ENCODE measurements around the gene HS6ST1.

Gene HS6ST1

GRCh38 chr2:128237911-128238697 is 80.6 kb downstream of the HS6ST1 start:
- Histone ChIP-seq H3K4me3 (replicated peaks; ENCODE audit: insufficient read depth, low read length) (no peak overlapping the region), H3K27ac (replicated peaks) (no peak overlapping the region), H3K27me3 (ENCODE audit: insufficient read depth, poor library complexity, severe bottlenecking) (no peaks in the 10 kb centered on the region)
- DNase-seq (ENCODE audit: low read depth in 1 of 2, low spot score in 1 of 2), result no peak
- no peak for TF ChIP-seq CTCF (IDR thresholded peaks at IDR 0.05; ENCODE audit: insufficient read depth, low read length)

- TF ChIP-seq REST (IDR thresholded peaks at IDR 0.05; ENCODE audit: insufficient replicate concordance, low read depth) (no peak), SPI1 (IDR thresholded peaks at IDR 0.05; ENCODE audit: borderline replicate concordance, low read depth) (no peak), CTCF (IDR thresholded peaks at IDR 0.05; ENCODE audit: insufficient read depth, low read length) (no peak), GABPA (IDR thresholded peaks at IDR 0.05; ENCODE audit: low read depth) (no peak), POLR2AphosphoS5 (IDR thresholded peaks at IDR 0.05; ENCODE audit: low read depth) (no peak)
- DNase-seq (ENCODE audit: low read depth in 1 of 2, low spot score in 1 of 2), result no peak
- H3K27me3 ChIP-seq (ENCODE audit: insufficient read depth, poor library complexity, severe bottlenecking), result no peaks in the 10 kb centered on the region
- no peak overlapping the region for H3K4me3 ChIP-seq (replicated peaks; ENCODE audit: insufficient read depth, low read length)
- H3K27ac ChIP-seq (replicated peaks), result no peak overlapping the region
Measured at GRCh38 chr2:128237081-128237534, 81.6 kb downstream of the HS6ST1 start.

GRCh38 chr2:128236491-128237035 is 82.1 kb downstream of the HS6ST1 start:
- Histone ChIP-seq H3K27me3 (ENCODE audit: insufficient read depth, poor library complexity, severe bottlenecking) (no peaks in the 10 kb centered on the region), H3K4me3 (replicated peaks; ENCODE audit: insufficient read depth, low read length) (no peak overlapping the region), H3K27ac (replicated peaks) (no peak overlapping the region)
- DNase-seq (ENCODE audit: low read depth in 1 of 2, low spot score in 1 of 2), result no peak
- no peak for TF ChIP-seq SPI1 (IDR thresholded peaks at IDR 0.05; ENCODE audit: borderline replicate concordance, low read depth)
- TF ChIP-seq GABPA (IDR thresholded peaks at IDR 0.05; ENCODE audit: low read depth), result no peak
- TF ChIP-seq CTCF (IDR thresholded peaks at IDR 0.05; ENCODE audit: insufficient read depth, low read length), result no peak
- TF ChIP-seq REST (IDR thresholded peaks at IDR 0.05; ENCODE audit: insufficient replicate concordance, low read depth), result no peak
- TF ChIP-seq POLR2AphosphoS5 (IDR thresholded peaks at IDR 0.05; ENCODE audit: low read depth), result no peak

Data from HL-60 (cell line).